Bronchial epithelial cell (primary cell): Measurements from ENCODE around the gene VRTN. TPM values are rescaled to one million over a fixed set of nuclear protein-coding genes. Genes with fewer than 3 reads are reported as not detected.
A peak's percentile ranks its signal among the peaks of the same experiment; 100 is the strongest.
"Not testable (repeated sequence)": the region's sequence is repeated elsewhere in the genome, so short reads cannot be mapped to it uniquely, and the experiment has no call there.

ENCODE experiments used
- DNase-seq: peaks from one replicate; pipeline ENCODE4 v3.0.0-alpha.2; 2010; ENCODE audit warnings: low read depth
- FAIRE-seq: peaks from 2 replicates; lab custom pipeline; 2011; peaks lifted over from hg19 to GRCh38; lab: Jason Lieb, UNC
- H3K27me3 ChIP-seq: 2 replicates; pipeline ENCODE4 v1.5.1; 2011; ENCODE audit warnings: low read length; ENCODE audit not compliant: control insufficient read depth, insufficient read depth
- H3K36me3 ChIP-seq: 2 replicates; pipeline ENCODE4 v1.5.1; 2011; ENCODE audit warnings: low read length; ENCODE audit not compliant: control insufficient read depth, insufficient read depth
- H3K4me3 ChIP-seq: 2 replicates; pipeline ENCODE4 v1.5.1; 2011; ENCODE audit warnings: mild to moderate bottlenecking, low read depth, low read length, control low read depth
- total RNA-seq: library from RNA; depleted of rRNA; stranded (reverse); fragments of >200 nt; gene quantifications from 2 replicates; pipeline ENCODE4 v1.2.1, GENCODE V29; 2014
- TF ChIP-seq, protein P1 (sequence below): IDR thresholded peaks from 2 replicates; pipeline ENCODE4 v1.5.1; 2011; ENCODE audit warnings: mild to moderate bottlenecking, moderate library complexity, low read length, control low read depth, inconsistent platforms; ENCODE audit not compliant: insufficient read depth, severe bottlenecking

The VRTN gene
- total RNA-seq, 1 donor from 2014 or later, result not detected

DNA sequence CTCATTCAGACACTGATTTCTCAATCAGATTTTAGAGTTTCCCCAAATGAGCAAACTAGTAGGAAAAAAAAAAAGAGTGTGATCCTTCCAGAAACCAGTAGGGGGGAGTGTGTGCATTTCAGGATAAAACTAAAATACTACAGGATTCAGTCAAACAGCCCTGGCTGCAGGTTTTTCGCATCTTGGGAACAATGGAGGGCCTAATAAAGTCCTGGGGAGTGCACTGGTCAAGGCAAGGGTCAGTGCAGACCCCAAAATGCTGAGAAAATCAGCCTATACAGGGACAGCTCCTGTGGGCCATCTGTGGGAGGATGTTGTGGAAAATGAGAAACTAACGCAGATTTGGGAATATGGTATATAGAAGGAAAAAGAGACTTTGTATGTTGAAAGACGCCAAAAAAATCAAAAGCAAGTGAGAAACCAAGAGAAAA is 23.3 kb upstream of the VRTN start:
- TF ChIP-seq, protein P1, sequence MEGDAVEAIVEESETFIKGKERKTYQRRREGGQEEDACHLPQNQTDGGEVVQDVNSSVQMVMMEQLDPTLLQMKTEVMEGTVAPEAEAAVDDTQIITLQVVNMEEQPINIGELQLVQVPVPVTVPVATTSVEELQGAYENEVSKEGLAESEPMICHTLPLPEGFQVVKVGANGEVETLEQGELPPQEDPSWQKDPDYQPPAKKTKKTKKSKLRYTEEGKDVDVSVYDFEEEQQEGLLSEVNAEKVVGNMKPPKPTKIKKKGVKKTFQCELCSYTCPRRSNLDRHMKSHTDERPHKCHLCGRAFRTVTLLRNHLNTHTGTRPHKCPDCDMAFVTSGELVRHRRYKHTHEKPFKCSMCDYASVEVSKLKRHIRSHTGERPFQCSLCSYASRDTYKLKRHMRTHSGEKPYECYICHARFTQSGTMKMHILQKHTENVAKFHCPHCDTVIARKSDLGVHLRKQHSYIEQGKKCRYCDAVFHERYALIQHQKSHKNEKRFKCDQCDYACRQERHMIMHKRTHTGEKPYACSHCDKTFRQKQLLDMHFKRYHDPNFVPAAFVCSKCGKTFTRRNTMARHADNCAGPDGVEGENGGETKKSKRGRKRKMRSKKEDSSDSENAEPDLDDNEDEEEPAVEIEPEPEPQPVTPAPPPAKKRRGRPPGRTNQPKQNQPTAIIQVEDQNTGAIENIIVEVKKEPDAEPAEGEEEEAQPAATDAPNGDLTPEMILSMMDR, result peak; percentile 56
- no peaks in the 10 kb centered on the region for H3K36me3 ChIP-seq
- DNase-seq (peak; percentile 38), FAIRE-seq (no peak)
- peaks cover 3% of the 10 kb centered on the region for H3K27me3 ChIP-seq
- H3K4me3 ChIP-seq, result no peak overlapping the region

DNA sequence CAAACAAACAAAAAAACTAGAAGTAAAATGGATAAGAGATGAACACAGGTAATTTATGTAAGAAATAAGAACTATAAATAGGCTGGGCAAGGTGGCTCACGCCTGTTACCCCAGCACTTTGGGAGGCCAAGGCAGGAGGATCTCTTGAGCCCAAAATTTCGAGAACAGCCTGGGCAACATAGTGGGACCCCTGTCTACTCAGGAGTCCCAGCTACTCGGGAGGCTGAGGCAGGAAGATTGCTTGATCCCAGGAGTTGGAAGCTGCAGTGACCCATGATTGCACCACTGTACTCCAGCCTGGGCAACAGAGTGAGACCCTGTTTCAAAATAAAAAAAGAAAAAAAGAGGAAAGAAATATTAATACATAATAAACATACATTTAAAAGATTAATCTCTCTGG is 22.8 kb upstream of the VRTN start:
- Histone ChIP-seq H3K27me3 (peaks cover 3% of the 10 kb centered on the region), H3K4me3 (no peak overlapping the region), H3K36me3 (no peaks in the 10 kb centered on the region)
- FAIRE-seq (no peak), DNase-seq (no peak)
- TF ChIP-seq, protein P1, result no peak

DNA sequence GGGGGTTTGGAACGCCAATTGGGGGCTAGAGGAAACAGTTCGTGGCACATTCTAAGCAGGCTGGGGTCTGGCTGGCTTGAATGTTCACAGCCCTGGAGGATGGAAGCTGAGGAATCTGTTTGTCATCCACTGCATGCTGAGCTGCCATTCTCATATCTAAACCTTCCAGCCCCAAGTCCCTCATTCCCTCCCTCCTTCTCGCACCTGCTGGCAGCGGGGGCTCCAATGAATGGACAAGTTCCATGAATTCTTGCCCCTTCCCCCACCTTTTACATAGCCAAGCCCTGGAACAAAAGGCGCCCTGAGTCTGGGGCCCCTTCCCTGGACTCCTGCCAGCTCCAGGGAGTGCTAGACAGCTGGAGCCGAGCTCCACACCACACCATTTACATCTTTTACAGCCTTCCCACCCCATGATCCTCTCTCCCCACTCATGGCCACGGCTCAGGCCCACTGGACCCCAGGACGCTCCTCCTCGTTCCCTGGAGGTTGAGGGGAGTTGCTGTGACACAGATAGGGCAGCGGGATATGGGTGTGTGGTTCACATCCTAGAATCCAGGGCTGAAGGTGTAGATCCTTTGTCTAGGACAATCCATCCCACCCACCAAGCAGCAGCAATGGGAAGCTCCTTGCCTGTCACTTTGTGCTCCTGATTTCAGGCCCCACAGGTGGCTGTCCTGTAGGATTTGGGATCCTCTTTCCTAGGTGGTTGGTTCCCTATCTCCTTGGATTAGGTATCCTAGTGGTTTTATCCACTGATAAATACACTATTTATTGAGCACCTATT is 21.7 kb upstream of the VRTN start:
- Histone ChIP-seq H3K4me3 (no peak overlapping the region), H3K36me3 (no peaks in the 10 kb centered on the region), H3K27me3 (peaks cover 3% of the 10 kb centered on the region)
- TF ChIP-seq, protein P1, result no peak
- no peak for FAIRE-seq
- no peak for DNase-seq

DNA sequence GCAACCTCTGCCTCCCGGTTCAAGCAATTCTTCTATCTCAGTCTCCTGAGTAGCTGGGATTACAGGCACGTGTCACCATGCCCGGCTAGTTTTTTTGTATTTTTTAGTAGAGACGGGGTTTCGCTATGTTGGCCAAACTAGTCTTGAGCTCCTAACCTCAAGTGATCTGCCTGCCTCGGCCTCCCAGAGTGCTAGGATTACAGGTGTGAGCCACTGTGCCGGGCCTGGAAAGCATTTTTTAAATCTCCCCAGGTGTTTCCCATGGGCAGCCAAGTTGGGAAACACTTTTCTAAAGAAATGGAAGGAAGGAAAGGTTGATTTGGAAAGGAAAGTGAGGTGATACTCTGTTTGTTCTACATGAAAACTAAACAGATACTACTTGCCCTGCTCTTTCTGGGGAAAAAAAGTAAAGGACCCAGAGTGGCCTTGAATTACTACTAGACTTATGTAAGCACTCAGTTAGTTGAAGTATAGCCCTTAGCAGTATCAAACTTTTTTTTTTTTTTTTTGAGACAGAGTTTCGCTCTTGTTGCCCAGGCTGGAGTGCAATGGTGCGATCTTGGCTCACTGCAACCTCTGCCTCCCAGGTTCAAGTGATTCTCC is 18.2 kb upstream of the VRTN start:
- not testable (repeated sequence) for DNase-seq, FAIRE-seq

DNA sequence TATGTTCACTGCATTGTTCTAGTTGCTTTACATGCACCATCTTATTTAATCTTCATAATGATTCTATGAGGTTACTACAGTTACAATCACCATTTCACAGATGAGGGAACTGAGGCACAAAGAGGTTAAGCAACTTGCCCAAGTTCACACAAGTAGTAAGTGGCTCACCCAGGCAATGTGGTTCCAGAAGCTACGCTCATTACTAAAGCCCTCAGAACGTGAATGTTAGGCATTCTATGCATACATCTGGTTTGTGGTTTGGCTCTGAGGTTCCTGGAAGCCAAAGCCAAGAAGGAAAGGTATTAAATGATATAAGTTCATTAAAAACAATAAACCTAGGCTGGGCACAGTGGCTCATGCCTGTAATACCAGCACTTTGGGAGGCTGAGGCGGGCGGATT is 14.4 kb upstream of the VRTN start:
- no peaks in the 10 kb centered on the region for H3K27me3 ChIP-seq
- H3K4me3 ChIP-seq, result no peak overlapping the region
- DNase-seq (peak; percentile 22), FAIRE-seq (no peak)
- TF ChIP-seq, protein P1, result no peak
- H3K36me3 ChIP-seq, result no peaks in the 10 kb centered on the region

More for the DNA sequence above, 18.2 kb upstream of the VRTN start:
- H3K36me3 ChIP-seq, H3K27me3 ChIP-seq, H3K4me3 ChIP-seq: not testable (repeated sequence)

DNA sequence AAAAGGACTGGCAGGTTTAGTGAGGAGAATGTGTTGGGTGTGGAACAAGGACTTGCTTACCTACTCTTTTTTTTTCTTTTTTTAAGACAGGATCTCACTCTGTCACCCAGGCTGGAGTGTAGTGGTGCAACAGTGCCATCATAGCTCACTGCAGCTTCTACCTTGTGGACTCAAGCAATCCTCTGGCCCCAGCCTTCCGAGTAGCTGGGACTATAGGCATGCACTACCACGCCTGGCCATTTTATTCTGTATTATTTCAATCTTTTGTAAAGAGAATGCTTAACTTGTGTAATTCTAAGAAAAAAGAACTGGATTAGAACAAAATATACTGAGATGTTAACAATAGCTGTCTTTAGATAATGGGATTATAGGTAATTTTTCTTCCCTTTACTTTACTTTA is 1.9 kb upstream of the VRTN start:
- DNase-seq (no peak), FAIRE-seq (no peak)
- no peaks in the 10 kb centered on the region for H3K36me3 ChIP-seq
- TF ChIP-seq, protein P1, result no peak
- peaks cover 3% of the 10 kb centered on the region for H3K27me3 ChIP-seq
- H3K4me3 ChIP-seq, result no peak overlapping the region
